SU-DHL-6 (cell line): ENCODE results near the gene EHBP1L1.

ENCODE experiments used
- H2AFZ ChIP-seq: fragments of 200-600 bp; sonication (generic); 2 replicates; pipeline ENCODE4 v1.6.1; 2014; ENCODE audit warnings: low read depth, mild to moderate bottlenecking, moderate library complexity, mixed read lengths, antibody characterized with exemption, low read length; ENCODE audit not compliant: severe bottlenecking
- H3F3A ChIP-seq: fragments of 200-600 bp; shearing (Covaris generic); 2 replicates; pipeline ENCODE4 v1.6.0; 2016; ENCODE audit warnings: antibody characterized with exemption, mild to moderate bottlenecking; ENCODE audit not compliant: insufficient read depth
- H3K27ac ChIP-seq: fragments of 200-600 bp; sonication (generic); 2 replicates; pipeline ENCODE4 v1.5.1; 2016; ENCODE audit warnings: low read depth, mild to moderate bottlenecking, low read length, moderate library complexity, mixed read lengths
- H3K27me3 ChIP-seq: fragments of 200-600 bp; sonication (generic), shearing (Covaris generic); 2 replicates; pipeline ENCODE4 v1.6.0; 2014; ENCODE audit warnings: mild to moderate bottlenecking, low read length
- H3K36me3 ChIP-seq: fragments of 200-600 bp; sonication (generic); 2 replicates; pipeline ENCODE4 v1.6.1; 2014; ENCODE audit warnings: mild to moderate bottlenecking, low read length, mixed read lengths
- H3K4me2 ChIP-seq: fragments of 300-600, 200-600 bp; shearing (Covaris generic), sonication (generic); 2 replicates; pipeline ENCODE4 v1.6.0; 2014; ENCODE audit warnings: low read length, low read depth, mild to moderate bottlenecking; ENCODE audit not compliant: poor library complexity, severe bottlenecking
- H3K4me3 ChIP-seq: fragments of 200-600 bp; sonication (generic); 2 replicates; pipeline ENCODE4 v1.5.1; 2014; ENCODE audit warnings: antibody characterized with exemption, low read length, mild to moderate bottlenecking, mixed read lengths; ENCODE audit not compliant: insufficient read depth, poor library complexity, severe bottlenecking
- H3K79me2 ChIP-seq: fragments of 200-600 bp; sonication (generic); 2 replicates; pipeline ENCODE4 v1.6.1; 2014; ENCODE audit warnings: mild to moderate bottlenecking, low read length, moderate library complexity; ENCODE audit not compliant: insufficient read depth
- H3K9ac ChIP-seq: fragments of 200-600 bp; sonication (generic); 2 replicates; pipeline ENCODE4 v1.7.0; 2014; ENCODE audit warnings: mild to moderate bottlenecking, low read length
- H3K9me2 ChIP-seq: fragments of 200-600 bp; sonication (generic); replicated peaks from 2 replicates; pipeline ENCODE4 v1.6.1; 2014; ENCODE audit warnings: low read length; ENCODE audit not compliant: insufficient read depth
- H3K9me3 ChIP-seq: fragments of 200-600 bp; sonication (generic); 2 replicates; pipeline ENCODE4 v1.6.1; 2014; ENCODE audit warnings: low read length, mixed read lengths; ENCODE audit not compliant: insufficient read depth
- H4K20me1 ChIP-seq: fragments of 200-600 bp; sonication (generic); 2 replicates; pipeline ENCODE4 v1.6.1; 2014; ENCODE audit warnings: low read depth, mild to moderate bottlenecking, antibody characterized with exemption, low read length, moderate library complexity, mixed read lengths
- EZH2phosphoT487 ChIP-seq: fragments of 200-600 bp; sonication (generic), shearing (Covaris generic); conservative IDR thresholded peaks from 2 replicates; pipeline ENCODE4 v1.6.1; 2018; ENCODE audit warnings: mild to moderate bottlenecking, antibody characterized with exemption, low read length, moderate library complexity, mixed read lengths
- TF ChIP-seq, protein P1 (sequence below): fragments of 200-600 bp; sonication (generic); IDR thresholded peaks from one replicate; pipeline ENCODE4 v1.5.1; 2017; ENCODE audit warnings: antibody characterized with exemption, mild to moderate bottlenecking, low read length, moderate library complexity; ENCODE audit not compliant: insufficient read depth, poor library complexity, severe bottlenecking

EHBP1L1 gene

GRCh38 chr11:65529475-65530156 lies 46.2 kb upstream of the EHBP1L1 start:
- Histone ChIP-seq H3K27ac (no peak overlapping the region), H3F3A (no peaks in the 10 kb centered on the region), H3K9me3 (no peaks in the 10 kb centered on the region), H4K20me1 (no peaks in the 10 kb centered on the region), H3K79me2 (peaks cover 5% of the 10 kb centered on the region; the same call in 1 of the 2 replicates), H3K4me2 (no peak overlapping the region), H3K27me3 (no peaks in the 10 kb centered on the region), H2AFZ (no peak overlapping the region), H3K9ac (no peak overlapping the region), H3K9me2 (no peaks in the 10 kb centered on the region), H3K36me3 (no peaks in the 10 kb centered on the region), H3K4me3 (no peak overlapping the region)
- TF ChIP-seq, protein P1, sequence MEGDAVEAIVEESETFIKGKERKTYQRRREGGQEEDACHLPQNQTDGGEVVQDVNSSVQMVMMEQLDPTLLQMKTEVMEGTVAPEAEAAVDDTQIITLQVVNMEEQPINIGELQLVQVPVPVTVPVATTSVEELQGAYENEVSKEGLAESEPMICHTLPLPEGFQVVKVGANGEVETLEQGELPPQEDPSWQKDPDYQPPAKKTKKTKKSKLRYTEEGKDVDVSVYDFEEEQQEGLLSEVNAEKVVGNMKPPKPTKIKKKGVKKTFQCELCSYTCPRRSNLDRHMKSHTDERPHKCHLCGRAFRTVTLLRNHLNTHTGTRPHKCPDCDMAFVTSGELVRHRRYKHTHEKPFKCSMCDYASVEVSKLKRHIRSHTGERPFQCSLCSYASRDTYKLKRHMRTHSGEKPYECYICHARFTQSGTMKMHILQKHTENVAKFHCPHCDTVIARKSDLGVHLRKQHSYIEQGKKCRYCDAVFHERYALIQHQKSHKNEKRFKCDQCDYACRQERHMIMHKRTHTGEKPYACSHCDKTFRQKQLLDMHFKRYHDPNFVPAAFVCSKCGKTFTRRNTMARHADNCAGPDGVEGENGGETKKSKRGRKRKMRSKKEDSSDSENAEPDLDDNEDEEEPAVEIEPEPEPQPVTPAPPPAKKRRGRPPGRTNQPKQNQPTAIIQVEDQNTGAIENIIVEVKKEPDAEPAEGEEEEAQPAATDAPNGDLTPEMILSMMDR, result no peak
- no peak for TF ChIP-seq EZH2phosphoT487

GRCh38 chr11:65530157-65530496 lies 45.7 kb upstream of the EHBP1L1 start:
- TF ChIP-seq EZH2phosphoT487, result no peak
- TF ChIP-seq, protein P1, result no peak
- Histone ChIP-seq H3K9ac (no peak overlapping the region), H3K27ac (no peak overlapping the region), H3K4me3 (no peak overlapping the region), H3K4me2 (no peak overlapping the region), H3K36me3 (no peaks in the 10 kb centered on the region), H2AFZ (no peak overlapping the region), H3K9me2 (no peaks in the 10 kb centered on the region), H4K20me1 (no peaks in the 10 kb centered on the region), H3K79me2 (peaks cover 5% of the 10 kb centered on the region; the same call in 1 of the 2 replicates), H3K9me3 (no peaks in the 10 kb centered on the region), H3F3A (no peaks in the 10 kb centered on the region), H3K27me3 (no peaks in the 10 kb centered on the region)

- Histone ChIP-seq H3K4me2 (no peak overlapping the region), H3K27ac (no peak overlapping the region), H2AFZ (no peak overlapping the region), H3K4me3 (no peak overlapping the region), H3K9ac (no peak overlapping the region), H3K27me3 (no peaks in the 10 kb centered on the region), H4K20me1 (no peaks in the 10 kb centered on the region), H3F3A (no peaks in the 10 kb centered on the region), H3K9me3 (no peaks in the 10 kb centered on the region), H3K36me3 (no peaks in the 10 kb centered on the region), H3K79me2 (no peaks in the 10 kb centered on the region), H3K9me2 (no peaks in the 10 kb centered on the region)
- TF ChIP-seq EZH2phosphoT487, result no peak
- TF ChIP-seq, protein P1, result no peak
These were observed 43.3 kb upstream of the EHBP1L1 start for GRCh38 chr11:65532388-65533064.
